Natural killer cell (primary cell): Measurements from ENCODE around the gene MGME1. TPM values are rescaled to one million over a fixed set of nuclear protein-coding genes. Genes with fewer than 3 reads are reported as not detected.

Source experiments
- ATAC-seq, 3 donors: fragments of 150-1000 bp in 2 of 3; fragments of 200-7000 bp in 1 of 3; cut with Tn5 transposase; 1 replicate in 1 of 3; 2 replicates in 2 of 3; pipeline ENCODE4 v1.10.0; 2021; ENCODE audit warnings: mild to moderate bottlenecking in 2 of 3, moderate library complexity in 2 of 3
- DNase-seq, 2 donors: peaks; one replicate each; pipeline versions ENCODE4 v3.0.0 to v3.0.0-alpha.2; 2013 to 2021; ENCODE audit warnings: mixed read lengths in 1 of 2
- H3K27ac ChIP-seq: one replicate; pipeline ENCODE4 v1.5.1; 2013; ENCODE audit warnings: mild to moderate bottlenecking, low read length
- H3K27me3 ChIP-seq: one replicate; pipeline ENCODE4 v1.6.1; 2013; ENCODE audit warnings: low read length; ENCODE audit not compliant: control insufficient read depth, insufficient read depth
- H3K36me3 ChIP-seq: one replicate; pipeline ENCODE4 v1.6.1; 2013; ENCODE audit warnings: low read length; ENCODE audit not compliant: control insufficient read depth, insufficient read depth
- H3K4me1 ChIP-seq: one replicate; pipeline ENCODE4 v1.6.1; 2013; ENCODE audit warnings: low read length; ENCODE audit not compliant: control insufficient read depth, insufficient read depth
- H3K4me3 ChIP-seq: one replicate; pipeline ENCODE4 v1.5.1; 2013; ENCODE audit warnings: low read length
- H3K9me3 ChIP-seq: one replicate; pipeline ENCODE4 v1.6.1; 2013; ENCODE audit warnings: low read length; ENCODE audit not compliant: control insufficient read depth, insufficient read depth
- H3K27ac Mint-ChIP-seq, 2 donors: one replicate each; pipeline ENCODE4 v1.8.0; 2022; ENCODE audit warnings: mild to moderate bottlenecking in 2 of 2, mixed read lengths in 2 of 2, moderate library complexity in 1 of 2
- H3K27me3 Mint-ChIP-seq, 2 donors: one replicate each; pipeline ENCODE4 v1.8.0; 2022; ENCODE audit warnings: low read depth in 2 of 2, mixed read lengths in 2 of 2
- H3K36me3 Mint-ChIP-seq: one replicate; pipeline ENCODE4 v1.8.0; 2022; ENCODE audit warnings: mixed read lengths
- H3K4me1 Mint-ChIP-seq, 2 donors: one replicate each; pipeline ENCODE4 v1.8.0; 2022; ENCODE audit warnings: mixed read lengths in 2 of 2
- H3K4me3 Mint-ChIP-seq: one replicate; pipeline ENCODE4 v1.8.0; 2022; ENCODE audit warnings: mild to moderate bottlenecking, moderate library complexity, mixed read lengths
- H3K9me3 Mint-ChIP-seq, 2 donors: one replicate each; pipeline ENCODE4 v1.8.0; 2022; ENCODE audit warnings: mixed read lengths in 2 of 2
- CTCF ChIP-seq: fragments of 200-600 bp; IDR thresholded peaks from one replicate; pipeline ENCODE4 v1.8.0; 2022; ENCODE audit warnings: antibody characterized with exemption
- WGBS: methylation state at CpG from one replicate; pipeline ENCODE4 v1.1.7; 2013; ENCODE audit warnings: missing lambda C conversion rate; ENCODE audit not compliant: insufficient coverage; 5-methylcytosine and 5-hydroxymethylcytosine counted together
- intact Hi-C: fragments of 100-400 bp; cut with micrococcal nuclease; formaldehyde crosslinking; loops from one replicate; pipeline ENCODE4 v1.14.2; 2022
- total RNA-seq, 4 donors: library from RNA; stranded (reverse); fragments of 120-200 nt in 1 of 4; gene quantifications; one replicate each; pipeline versions ENCODE4 v1.2.3 to v1.2.4, GENCODE V29; 2013 to 2022

Gene MGME1
- total RNA-seq, 3 donors from 2014 or later (not counting 1 experiment from before 2014, with no cell fraction given): 10.3 to 25.1 (median 13.0) TPM

- intact Hi-C loops: loop anchor here (10.0 kb wide), 1 partner anchor 309 kb away; the partner anchor contains the start of gene RRBP1
- no peaks in the 10 kb centered on the region for H3K9me3 ChIP-seq
- Mint-ChIP-seq H3K27me3 (peaks cover 0 to 4% of the 10 kb centered on the region in 2 donors), H3K27ac (no peak overlapping the region), H3K36me3 (no peaks in the 10 kb centered on the region), H3K9me3 (no peaks in the 10 kb centered on the region), H3K4me1 (peaks cover 6 to 7% of the 10 kb centered on the region in 2 donors), H3K4me3 (no peak overlapping the region)
- no peak for TF ChIP-seq CTCF
- peaks cover 17% of the 10 kb centered on the region for H3K36me3 ChIP-seq
- 96% methylated on average over 2 of the region's 3 CpGs for WGBS
- H3K4me3 ChIP-seq: no peak overlapping the region
- DNase-seq (no peak), ATAC-seq (no peak)
- H3K4me1 ChIP-seq: peaks cover 3% of the 10 kb centered on the region
- no peaks in the 10 kb centered on the region for H3K27me3 ChIP-seq
- no peak overlapping the region for H3K27ac ChIP-seq
Measured at GRCh38 chr20:17993546-17993945, 24.7 kb downstream of the MGME1 start.

- H3K27me3 Mint-ChIP-seq: peaks cover 0 to 10% of the 10 kb centered on the region in 2 donors
- H3K27ac Mint-ChIP-seq: peak overlapping the region in 1 of 2 donors; percentile 37
- no peaks in the 10 kb centered on the region for H3K36me3 ChIP-seq
- no peaks in the 10 kb centered on the region for H3K9me3 ChIP-seq
- H3K36me3 Mint-ChIP-seq: no peaks in the 10 kb centered on the region
- H3K4me1 ChIP-seq: peaks cover 3% of the 10 kb centered on the region
- DNase-seq: peak in 1 of 2 donors; percentile 80
- H3K27me3 ChIP-seq: no peaks in the 10 kb centered on the region
- H3K9me3 Mint-ChIP-seq: no peaks in the 10 kb centered on the region
- 30% methylated on average over 15 of the region's 16 CpGs for WGBS
- peak; percentile 87 to 99 (median 95) for ATAC-seq
- no peak overlapping the region for H3K4me3 Mint-ChIP-seq
- H3K4me1 Mint-ChIP-seq: peaks cover 6 to 7% of the 10 kb centered on the region in 2 donors
- H3K27ac ChIP-seq: no peak overlapping the region
- H3K4me3 ChIP-seq: no peak overlapping the region
- peak; percentile 92 for TF ChIP-seq CTCF
- intact Hi-C loops: loop anchor here (1.0 to 10.0 kb wide), 5 partner anchors 29 to 491 kb away; partner anchors contain the start of gene RRBP1
Measured at GRCh38 chr20:17995967-17996819, 27.4 kb downstream of the MGME1 start.

GRCh38 chr20:17998446-17998845, 29.6 kb downstream of the MGME1 start:
- peaks cover 6 to 7% of the 10 kb centered on the region in 2 donors for H3K4me1 Mint-ChIP-seq
- H3K4me3 Mint-ChIP-seq: no peak overlapping the region
- Histone ChIP-seq H3K4me3 (no peak overlapping the region), H3K4me1 (peaks cover 3% of the 10 kb centered on the region), H3K27ac (no peak overlapping the region), H3K27me3 (no peaks in the 10 kb centered on the region), H3K36me3 (no peaks in the 10 kb centered on the region), H3K9me3 (no peaks in the 10 kb centered on the region)
- 84% methylated on average over 5 of the region's 5 CpGs for WGBS
- H3K9me3 Mint-ChIP-seq: no peaks in the 10 kb centered on the region
- H3K36me3 Mint-ChIP-seq: no peaks in the 10 kb centered on the region
- no peak for TF ChIP-seq CTCF
- intact Hi-C loops: loop anchor here (5.0 to 10.0 kb wide), 2 partner anchors 41 to 314 kb away; partner anchors contain the start of gene RRBP1
- DNase-seq (no peak), ATAC-seq (no peak)
- peaks cover 0 to 10% of the 10 kb centered on the region in 2 donors for H3K27me3 Mint-ChIP-seq
- H3K27ac Mint-ChIP-seq: no peak overlapping the region
